Left colon (tissue), 2 donors: Measurements from ENCODE around the gene SMARCD3. TPM values are rescaled to one million over a fixed set of nuclear protein-coding genes. Genes with fewer than 3 reads are reported as not detected.
A peak's percentile ranks its signal among the peaks of the same experiment; 100 is the strongest.

Source experiments
- ATAC-seq: fragments of 200-7000 bp; cut with Tn5 transposase; one replicate; pipeline ENCODE4 v1.9.1; 2020; ENCODE audit warnings: mild to moderate bottlenecking, moderate library complexity
- DNase-seq, 2 donors: peaks; one replicate each; pipeline ENCODE4 v3.0.0-alpha.2; 2020
- intact Hi-C, 2 donors: fragments of 100-400 bp; cut with DNase I in 1 of 2; cut with micrococcal nuclease in 1 of 2; formaldehyde crosslinking; loops; one replicate each; pipeline versions ENCODE4 v1.11.2 to v1.14.0; 2022; cut with DNase I, micrococcal nuclease
- total RNA-seq, 2 donors: library from RNA; stranded (reverse); fragmentation: NEBNext Ultra II Directional; extraction: Animal tissue kit (Norgen Biotek cat#: 25700); gene quantifications; one replicate each; pipeline ENCODE4 v1.2.1, GENCODE V29; 2021
- donor health status: DM: no; HTN: no; CAD: no.
- donor health status: DM: yes; HTN: yes; CAD: no.

The SMARCD3 gene
- total RNA-seq, 2 donors from 2014 or later, result 4.3 to 9.8 TPM

DNA sequence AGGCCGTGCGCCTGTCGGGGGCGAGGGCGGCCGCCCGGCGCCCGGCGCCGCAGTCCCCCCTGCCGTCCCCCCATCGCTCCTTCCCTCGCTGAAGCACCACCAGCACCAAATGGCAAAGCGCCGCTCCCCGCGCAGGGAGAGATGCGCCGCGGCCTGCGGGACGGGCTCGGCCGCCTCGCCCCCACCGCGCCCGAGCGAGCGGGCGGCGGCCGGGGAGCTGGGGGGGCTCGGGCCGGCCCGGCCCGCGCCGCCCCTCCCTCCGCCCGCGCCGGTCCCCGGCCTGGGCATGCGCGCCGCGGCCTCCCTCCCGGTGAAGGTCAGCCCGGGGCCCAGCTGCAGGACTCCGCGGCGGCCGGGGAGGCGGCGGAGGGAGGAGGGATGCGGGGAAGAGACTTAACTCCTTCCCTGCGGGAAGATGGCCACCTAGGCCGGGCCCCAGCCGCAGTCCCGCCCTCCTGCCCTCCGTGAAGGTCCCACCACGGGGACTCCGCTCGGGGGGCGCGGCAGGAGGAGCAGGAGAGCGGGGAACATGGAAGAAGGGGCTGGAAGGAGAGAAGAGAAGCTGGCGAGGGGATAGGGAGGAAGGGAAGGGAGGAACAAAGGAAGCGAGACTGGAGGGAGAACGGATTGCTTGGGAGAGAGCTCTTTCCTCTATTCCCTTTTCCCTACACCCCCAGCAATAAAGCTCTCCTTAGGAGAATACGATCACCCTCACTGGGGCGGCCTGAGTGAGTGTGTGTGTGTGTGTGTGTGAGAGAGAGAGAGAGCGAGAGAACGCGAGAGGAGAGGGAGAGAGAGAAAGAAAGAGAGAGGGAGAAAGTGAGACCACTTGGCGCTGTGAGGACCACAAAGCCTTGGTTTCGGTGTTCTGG is 3.4 kb upstream of the SMARCD3 start:
- intact Hi-C loops, result no loop called here
- ATAC-seq (peak; percentile 37), DNase-seq (peak in 1 of 2 donors; percentile 56)

DNA sequence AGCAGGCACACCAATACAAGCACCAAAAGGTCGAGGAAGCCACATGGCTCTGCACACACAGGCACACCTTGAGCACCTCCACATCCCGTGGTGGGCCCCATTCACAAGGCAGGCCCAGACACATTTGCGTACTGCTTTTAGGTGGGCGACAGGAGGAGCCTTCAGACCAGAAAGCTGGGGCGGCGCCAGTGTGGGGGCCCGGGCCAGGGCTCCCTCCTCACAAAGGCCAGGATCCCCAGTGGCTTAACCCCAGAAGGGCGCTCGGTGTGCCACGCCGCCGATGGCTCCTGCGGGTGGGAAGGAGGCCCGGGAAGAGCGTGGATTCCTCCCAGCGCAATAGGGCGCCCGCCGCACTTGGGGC is 2.8 kb upstream of the SMARCD3 start:
- ATAC-seq, result no peak

DNA sequence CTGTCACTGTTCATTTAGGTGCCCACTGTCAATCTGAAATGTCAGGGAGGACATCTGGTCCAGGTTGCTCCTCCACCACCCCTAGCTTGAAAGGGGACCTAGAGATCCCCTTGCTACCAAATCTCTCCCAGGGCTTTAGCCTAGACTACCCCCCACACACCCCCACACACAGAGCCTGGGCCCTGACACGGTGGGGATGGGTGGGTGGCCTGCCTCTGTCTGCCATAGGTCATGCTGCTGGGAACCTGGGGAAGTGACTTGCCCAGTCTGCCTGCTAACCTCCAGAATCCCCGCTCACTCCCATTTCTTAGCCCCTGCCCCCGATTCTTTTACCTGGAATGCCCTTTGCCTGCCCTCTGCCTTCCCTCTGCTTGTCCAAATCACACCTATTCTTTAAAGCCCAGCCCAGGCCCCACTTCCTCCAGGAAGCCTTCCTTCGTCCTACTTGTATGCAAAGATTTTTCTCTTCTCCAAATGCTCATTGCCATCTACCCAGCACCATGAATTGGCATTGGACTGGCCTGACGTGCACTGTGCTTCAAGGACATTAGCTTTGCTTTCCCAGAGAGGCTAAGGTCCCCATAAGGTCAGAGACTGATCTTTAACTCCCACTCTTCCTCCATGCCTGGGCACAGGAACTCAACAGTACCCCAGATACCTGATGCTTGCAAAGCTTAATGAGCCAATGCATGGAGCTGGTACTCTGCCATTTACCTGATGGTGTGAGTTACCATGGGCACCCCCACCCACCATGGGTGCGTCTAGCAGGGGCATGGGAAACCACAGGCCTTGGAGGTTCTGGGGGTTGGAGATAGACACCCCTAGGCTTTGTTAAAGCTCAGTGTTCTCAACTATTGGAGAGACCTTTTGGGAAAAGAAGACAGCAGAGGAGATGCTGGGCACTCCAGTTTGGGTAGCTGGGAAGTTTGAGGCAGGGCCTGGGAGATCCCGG is 2.0 kb upstream of the SMARCD3 start:
- no peak for ATAC-seq
- intact Hi-C loops, result no loop called here
- no peak for DNase-seq

More for the DNA sequence above, 2.8 kb upstream of the SMARCD3 start:
- no peak for DNase-seq
- intact Hi-C loops, result no loop called here

- ATAC-seq (peak; percentile 23), DNase-seq (peak; percentile 36 to 61)
Measured at GRCh38 chr7:151249732-151250072, 1.2 kb upstream of the SMARCD3 start.

GRCh38 chr7:151249034-151249731 is 689 bp upstream of the SMARCD3 start:
- peak; percentile 65 for ATAC-seq
- intact Hi-C loops, result loop anchor here in 1 of 2 donors (10.0 kb wide), 1 partner anchor 56 kb away; no protein-coding TSS in a partner anchor
- peak; percentile 49 to 64 for DNase-seq

More at GRCh38 chr7:151249732-151250072, 1.2 kb upstream of the SMARCD3 start:
- intact Hi-C loops, result loop anchor here in 1 of 2 donors (10.0 kb wide), 1 partner anchor 55 kb away; no protein-coding TSS in a partner anchor

GRCh38 chr7:151247611-151248345 is 716 bp downstream of the SMARCD3 start:
- ATAC-seq (no peak), DNase-seq (no peak)

DNA sequence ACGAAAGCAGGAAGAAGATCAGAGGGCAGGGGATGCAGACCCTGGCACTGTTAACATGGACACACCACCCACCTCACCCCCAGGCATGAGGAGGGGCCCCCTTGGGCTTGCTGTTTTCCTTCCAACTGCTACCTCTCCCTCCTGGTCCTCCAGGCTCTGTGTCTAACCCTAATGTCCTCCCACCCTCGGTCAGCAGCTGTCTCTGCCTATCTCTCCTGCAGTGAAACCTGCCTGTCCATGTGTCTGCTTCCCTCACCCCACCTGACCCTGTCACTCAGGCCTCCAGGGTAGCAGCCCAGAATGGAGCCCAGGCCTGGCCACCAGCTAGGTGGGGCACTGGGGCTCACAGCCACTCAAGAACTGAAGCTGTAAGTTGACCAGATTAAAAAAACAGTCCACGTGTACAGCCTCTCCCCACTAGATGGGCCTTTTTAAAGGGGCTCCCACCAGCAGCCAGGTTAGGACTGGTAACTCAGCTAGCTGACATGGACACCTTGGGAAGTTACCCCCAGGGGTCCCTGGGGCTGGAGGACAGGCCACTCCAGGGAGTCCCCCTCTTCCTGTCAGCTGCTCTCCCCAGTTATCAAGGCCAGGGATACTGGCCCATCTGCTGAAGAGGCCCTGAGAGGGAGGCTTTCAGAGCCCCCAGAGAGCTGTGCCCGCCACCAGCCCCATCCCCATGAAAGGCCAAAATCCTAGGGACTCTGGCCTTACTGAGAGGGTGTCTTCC is 1.5 kb downstream of the SMARCD3 start:
- intact Hi-C loops, result loop anchor here in 1 of 2 donors (10.0 kb wide), 1 partner anchor 58 kb away; no protein-coding TSS in a partner anchor
- DNase-seq (no peak), ATAC-seq (no peak)

More at GRCh38 chr7:151247611-151248345, 716 bp downstream of the SMARCD3 start:
- intact Hi-C loops, result loop anchor here in 1 of 2 donors (10.0 kb wide), 1 partner anchor 57 kb away; no protein-coding TSS in a partner anchor

DNA sequence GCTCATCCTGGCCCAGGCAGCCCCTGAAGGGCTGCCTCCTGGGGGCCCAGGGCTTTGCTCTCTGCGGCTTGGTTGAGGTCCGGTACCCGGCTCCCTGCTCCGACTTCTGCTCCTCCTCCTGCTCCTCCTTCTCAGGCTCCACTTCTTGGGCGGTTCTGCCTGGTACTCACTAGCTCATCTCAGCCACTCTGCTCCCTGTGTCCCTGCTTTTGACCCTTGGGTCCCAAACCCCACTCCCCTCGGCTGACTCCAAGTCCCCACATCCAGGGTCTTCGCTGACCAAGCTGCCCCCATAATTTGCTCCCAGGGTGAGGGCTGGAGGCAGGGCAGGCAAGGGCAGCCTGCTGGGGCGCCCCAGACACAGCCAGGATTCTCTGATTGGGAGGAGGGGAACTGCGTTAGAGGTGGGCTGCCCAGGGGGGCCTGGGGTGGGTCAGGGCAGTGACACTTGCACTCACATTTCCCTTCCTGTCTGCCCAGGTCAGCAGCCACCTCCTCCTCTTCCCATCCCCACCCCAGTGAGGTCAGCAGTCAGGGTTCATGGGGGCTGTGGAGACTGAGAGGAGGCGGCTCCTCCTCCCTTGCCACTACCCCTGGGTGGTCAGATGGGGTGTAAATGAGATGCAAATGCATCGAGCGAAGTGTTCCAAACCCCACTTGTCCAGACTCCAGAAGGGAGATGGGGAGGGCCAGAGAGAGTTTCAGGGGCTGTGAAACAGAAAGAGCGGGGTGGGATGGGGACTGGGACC is 2.2 kb downstream of the SMARCD3 start:
- intact Hi-C loops, result loop anchor here in 1 of 2 donors (10.0 kb wide), 1 partner anchor 59 kb away; no protein-coding TSS in a partner anchor
- DNase-seq (no peak), ATAC-seq (no peak)

- DNase-seq, result peak in 1 of 2 donors; percentile 57
- ATAC-seq, result peak; percentile 23
- intact Hi-C loops, result loop anchor here in 1 of 2 donors (10.0 kb wide), 1 partner anchor 59 kb away; no protein-coding TSS in a partner anchor
Measured at GRCh38 chr7:151245360-151246101, 3.0 kb downstream of the SMARCD3 start.

DNA sequence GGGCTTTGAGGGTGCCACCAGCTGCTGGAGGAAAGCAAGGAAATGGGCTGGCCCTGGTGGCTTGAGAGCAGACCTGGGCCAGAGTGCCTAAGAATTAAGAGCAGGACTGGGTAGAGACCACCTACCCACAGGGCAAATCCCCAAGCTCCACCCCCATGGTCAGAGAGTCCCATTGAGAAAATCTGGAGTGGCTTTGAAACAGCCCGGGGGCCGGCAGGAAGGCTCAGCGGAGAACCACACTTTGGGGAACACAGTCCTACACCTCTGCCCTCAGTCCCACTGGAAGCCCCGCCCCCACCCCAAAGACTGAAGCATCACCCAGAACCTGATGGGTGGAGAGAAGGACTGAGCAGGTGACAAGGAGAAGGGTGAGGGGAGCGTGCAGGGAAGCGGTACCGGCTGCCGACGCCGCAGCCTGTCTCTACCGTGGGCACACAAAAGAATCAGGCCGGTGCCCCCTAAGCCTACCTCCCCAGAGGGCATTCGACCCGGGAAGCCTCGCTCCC is 3.6 kb downstream of the SMARCD3 start:
- intact Hi-C loops, result loop anchor here in 1 of 2 donors (10.0 kb wide), 1 partner anchor 60 kb away; no protein-coding TSS in a partner anchor
- DNase-seq (no peak), ATAC-seq (no peak)

DNA sequence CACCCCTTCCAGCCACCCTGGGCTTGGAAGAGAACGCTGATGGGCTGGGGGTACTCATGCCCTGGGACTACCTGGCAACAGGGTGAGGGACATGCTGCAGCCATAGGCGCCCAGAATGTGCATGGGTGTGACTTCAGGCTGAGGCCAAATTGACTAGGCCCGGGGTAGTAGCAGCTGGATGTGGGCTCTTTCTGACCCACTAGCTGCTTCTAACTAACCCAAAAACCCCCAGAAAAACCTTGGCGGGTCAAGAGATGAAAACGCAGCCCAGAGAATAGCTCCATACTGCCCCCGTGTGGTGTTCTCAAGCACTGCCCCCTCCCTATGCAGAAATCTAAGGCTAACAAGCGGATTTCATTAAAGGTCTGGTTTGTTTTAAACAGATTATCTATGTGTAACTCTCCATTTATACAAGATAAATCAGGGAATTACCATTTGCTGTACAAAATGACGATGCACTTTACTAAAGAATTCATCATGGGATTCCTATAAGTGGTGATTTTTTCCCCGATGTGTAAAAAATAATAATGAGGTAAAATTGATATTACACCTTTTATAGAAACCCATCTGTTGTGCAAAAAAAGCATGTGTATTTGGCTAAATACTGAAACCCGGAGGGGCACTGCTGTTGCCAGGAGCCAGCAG is 4.2 kb downstream of the SMARCD3 start:
- DNase-seq (peak in 1 of 2 donors; percentile 61), ATAC-seq (peak; percentile 27)
- intact Hi-C loops, result loop anchor here in 1 of 2 donors (10.0 kb wide), 1 partner anchor 60 kb away; no protein-coding TSS in a partner anchor

- intact Hi-C loops, result loop anchor here in 1 of 2 donors (10.0 kb wide), 1 partner anchor 61 kb away; no protein-coding TSS in a partner anchor
- ATAC-seq, result peak; percentile 10
Measured at GRCh38 chr7:151243408-151244195, 4.9 kb downstream of the SMARCD3 start.

GRCh38 chr7:151243045-151243349 is 5.5 kb downstream of the SMARCD3 start:
- DNase-seq, result no peak
- intact Hi-C loops, result loop anchor here in 1 of 2 donors (10.0 kb wide), 1 partner anchor 62 kb away; no protein-coding TSS in a partner anchor
- ATAC-seq, result no peak

More at GRCh38 chr7:151243408-151244195, 4.9 kb downstream of the SMARCD3 start:
- DNase-seq, result no peak
